HCT116 (cell line): ENCODE measurements around the gene PRM1. TPM values are rescaled to one million over a fixed set of nuclear protein-coding genes. Genes with fewer than 3 reads are reported as not detected.

ENCODE experiments used
- ATAC-seq: fragments of 200-7000 bp; cut with Tn5 transposase; 2 replicates; pipeline ENCODE4 v1.9.1; 2020; ENCODE audit warnings: mild to moderate bottlenecking, moderate library complexity
- BruUV-seq: library from RNA; stranded (reverse); fragments of 400-500 nt; replicated peaks from 2 replicates; lab custom pipeline; 2021; lab: Mats Ljungman, UMichigan
- CTCF ChIA-PET: fragments of 300-600 bp; sonication (Branson Sonifier 250); formaldehyde crosslinking; loops from one replicate; lab custom pipeline; 2021; ENCODE audit warnings: antibody characterized with exemption; lab: Charles Lee
- POLR2A ChIA-PET: fragments of 300-600, 350-600 bp; sonication (Branson Sonifier 250); formaldehyde crosslinking; loops from one replicate; lab custom pipeline; 2021; ENCODE audit warnings: antibody characterized with exemption; lab: Charles Lee
- RAD21 ChIA-PET, 2 experiments: fragments of 300-600 bp; sonication (Branson Sonifier 250); formaldehyde crosslinking; loops; one replicate each; lab custom pipeline; 2023; ENCODE audit warnings: low total read pairs in 2 of 2; ENCODE audit not compliant: uncharacterized antibody in 2 of 2, unreplicated experiment in 2 of 2, low non-redundant PET in 1 of 2; lab: Charles Lee
- DNase-seq: peaks from one replicate; pipeline ENCODE4 v3.0.0-alpha.2; 2010; ENCODE audit warnings: low read depth, low spot score
- H2AFZ ChIP-seq: fragments of 200-600 bp; shearing (Covaris generic), sonication (generic); 2 replicates; pipeline ENCODE4 v1.6.1; 2017; ENCODE audit warnings: low read depth, mixed run types, mixed read lengths, antibody characterized with exemption, low read length; ENCODE audit not compliant: poor library complexity, severe bottlenecking
- H3K27ac ChIP-seq: 2 replicates; pipeline ENCODE4 v1.5.1; 2012; ENCODE audit warnings: low read depth, low read length
- H3K27me3 ChIP-seq: fragments of 200-600 bp; sonication (generic); 2 replicates; pipeline ENCODE4 v1.6.1; 2016; ENCODE audit warnings: mixed run types, low read length, mixed read lengths; ENCODE audit not compliant: insufficient read depth
- H3K36me3 ChIP-seq, 2 experiments: fragments of 200-500 bp in 1 of 2; fragments of 200-600 bp in 1 of 2; sonication (Bioruptor generic) in 1 of 2; sonication (generic) in 1 of 2; 2 replicates each; pipeline versions ENCODE4 v1.5.1 to v1.6.1; 2014 to 2016; ENCODE audit warnings: low read length in 2 of 2, inconsistent platforms in 1 of 2, mixed read lengths in 1 of 2, mixed run types in 1 of 2; ENCODE audit not compliant: insufficient read depth in 2 of 2, control insufficient read depth in 1 of 2
- H3K4me1 ChIP-seq, 2 experiments: fragments of 200-600 bp in 1 of 2; sonication (generic) in 1 of 2; 2 replicates each; pipeline versions ENCODE4 v1.5.1 to v1.6.1; 2012 to 2017; ENCODE audit warnings: low read length in 2 of 2, inconsistent platforms in 1 of 2, mild to moderate bottlenecking in 1 of 2, mixed read lengths in 1 of 2, mixed run types in 1 of 2, moderate library complexity in 1 of 2; ENCODE audit not compliant: insufficient read depth in 2 of 2, control insufficient read depth in 1 of 2
- H3K4me2 ChIP-seq: fragments of 200-600 bp; sonication (generic); 2 replicates; pipeline ENCODE4 v1.6.1; 2017; ENCODE audit warnings: mixed run types, low read length, mixed read lengths
- H3K4me3 ChIP-seq, 2 experiments: fragments of 200-600 bp in 1 of 2; sonication (generic) in 1 of 2; replicated peaks in 1 of 2; 2 replicates each; pipeline ENCODE4 v1.5.1; 2011 to 2016; ENCODE audit warnings: low read length in 2 of 2, control low read depth in 1 of 2, low read depth in 1 of 2, mild to moderate bottlenecking in 1 of 2, mixed read lengths in 1 of 2, mixed run types in 1 of 2
- H3K79me2 ChIP-seq: fragments of 200-600 bp; sonication (generic); 2 replicates; pipeline ENCODE4 v1.6.1; 2017; ENCODE audit warnings: mild to moderate bottlenecking, mixed run types, low read length, moderate library complexity, mixed read lengths; ENCODE audit not compliant: insufficient read depth
- H3K9ac ChIP-seq: fragments of 200-600 bp; sonication (generic); 2 replicates; pipeline ENCODE4 v1.6.1; 2016; ENCODE audit warnings: low read length, mixed read lengths
- H3K9me2 ChIP-seq: fragments of 200-600 bp; sonication (generic), shearing (Covaris generic); 2 replicates; pipeline ENCODE4 v1.6.1; 2017; ENCODE audit warnings: mixed run types, mild to moderate bottlenecking, moderate library complexity; ENCODE audit not compliant: insufficient read depth
- H3K9me3 ChIP-seq, 2 experiments: fragments of 200-500 bp in 1 of 2; fragments of 200-600 bp in 1 of 2; sonication (Bioruptor generic) in 1 of 2; sonication (generic) in 1 of 2; 2 replicates each; pipeline ENCODE4 v1.6.1; 2014 to 2017; ENCODE audit warnings: low read length in 2 of 2, mixed read lengths in 2 of 2, inconsistent platforms in 1 of 2, low read depth in 1 of 2, mild to moderate bottlenecking in 1 of 2, mixed run types in 1 of 2, moderate library complexity in 1 of 2; ENCODE audit not compliant: control insufficient read depth in 1 of 2, insufficient read depth in 1 of 2
- H4K20me1 ChIP-seq: fragments of 200-600 bp; sonication (generic), shearing (Covaris generic); 2 replicates; pipeline ENCODE4 v1.6.1; 2017; ENCODE audit warnings: mixed run types, mild to moderate bottlenecking, moderate library complexity; ENCODE audit not compliant: insufficient read depth
- ATF3 ChIP-seq: IDR thresholded peaks from 2 replicates; pipeline ENCODE4 v1.6.1; 2012
- CBX3 ChIP-seq: IDR thresholded peaks from 2 replicates; pipeline ENCODE4 v1.6.1; 2012; ENCODE audit warnings: low read depth
- CEBPB ChIP-seq: IDR thresholded peaks from 2 replicates; pipeline ENCODE4 v1.6.1; 2012; ENCODE audit warnings: low read depth
- ELF1 ChIP-seq: IDR thresholded peaks from 2 replicates; pipeline ENCODE4 v1.6.1; 2012; ENCODE audit warnings: low read depth, borderline replicate concordance
- MAX ChIP-seq: IDR thresholded peaks from 2 replicates; pipeline ENCODE4 v1.6.1; 2012
- POLR2A ChIP-seq: IDR thresholded peaks from 2 replicates; pipeline ENCODE4 v1.7.0; 2011; ENCODE audit warnings: borderline replicate concordance; ENCODE audit not compliant: insufficient read depth, insufficient read length; ENCODE audit errors: extremely low read depth
- RAD21 ChIP-seq: IDR thresholded peaks from 2 replicates; pipeline ENCODE4 v1.6.1; 2012; ENCODE audit warnings: low read depth, mild to moderate bottlenecking
- REST ChIP-seq: IDR thresholded peaks from 2 replicates; pipeline ENCODE4 v1.6.1; 2012; ENCODE audit warnings: low read depth
- SIN3A ChIP-seq: IDR thresholded peaks from 2 replicates; pipeline ENCODE4 v1.6.1; 2012; ENCODE audit warnings: low read depth
- ZBTB33 ChIP-seq: IDR thresholded peaks from 2 replicates; pipeline ENCODE4 v1.6.1; 2011; ENCODE audit warnings: mild to moderate bottlenecking, low read length, moderate library complexity; ENCODE audit not compliant: insufficient replicate concordance; ENCODE audit errors: extremely low read depth
- intact Hi-C: fragments of 100-400 bp; cut with micrococcal nuclease; formaldehyde crosslinking; loops from 2 replicates; pipeline ENCODE4 v1.10.0; 2022
- total RNA-seq: library from RNA; stranded (reverse); gene quantifications from one replicate; pipeline ENCODE4 v1.2.1, GENCODE V29; 2021; ENCODE audit not compliant: unreplicated experiment

The PRM1 gene
- total RNA-seq, 1 experiment from 2014 or later, result not detected

- DNase-seq, result no peak
Measured at GRCh38 chr16:11245988-11246387, 35.1 kb downstream of the PRM1 start.

More at GRCh38 chr16:11245988-11246387, 35.1 kb downstream of the PRM1 start:
- no peaks in the 10 kb centered on the region for H3K27me3 ChIP-seq
- no peak overlapping the region for H2AFZ ChIP-seq
- ChIA-PET RAD21 (no interaction called here), POLR2A (interaction anchor here (1.4 kb wide), 1 partner anchor 10 kb away, joined by 8 read pairs; the partner anchor contains the start of gene SOCS1), CTCF (interaction anchor here (0.9 to 1.0 kb wide), 2 partner anchors 10 to 111 kb away, joined by 3 to 6 read pairs; partner anchors contain the start of gene SOCS1)
- H3K9ac ChIP-seq, result no peak overlapping the region
- no peaks in the 10 kb centered on the region for H4K20me1 ChIP-seq
- intact Hi-C loops, result no loop called here
- no peaks in the 10 kb centered on the region for H3K9me3 ChIP-seq
- no peak for ATAC-seq
- no peak overlapping the region for H3K4me2 ChIP-seq
- BruUV-seq, result no TSS peak
- H3K4me1 ChIP-seq, result peaks cover 0 to 2% of the 10 kb centered on the region in 2 experiments; a peak in 1 of 4 replicates
- H3K9me2 ChIP-seq, result no peaks in the 10 kb centered on the region
- H3K27ac ChIP-seq, result no peak overlapping the region
- H3K4me3 ChIP-seq, result no peak overlapping the region
- H3K36me3 ChIP-seq, result no peaks in the 10 kb centered on the region
- TF ChIP-seq RAD21 (no peak), CEBPB (no peak), ZBTB33 (no peak), ATF3 (no peak), POLR2A (no peak), ELF1 (no peak), SIN3A (no peak), REST (no peak), MAX (no peak), CBX3 (no peak)
- no peaks in the 10 kb centered on the region for H3K79me2 ChIP-seq
